ENCODE results near the gene VSTM2B. TPM values are rescaled to one million over a fixed set of nuclear protein-coding genes. Genes with fewer than 3 reads are reported as not detected.

VSTM2B gene
- total and polyA plus RNA-seq, 2 experiments from 2014 or later: 0.47 to 1.1 TPM

DNA sequence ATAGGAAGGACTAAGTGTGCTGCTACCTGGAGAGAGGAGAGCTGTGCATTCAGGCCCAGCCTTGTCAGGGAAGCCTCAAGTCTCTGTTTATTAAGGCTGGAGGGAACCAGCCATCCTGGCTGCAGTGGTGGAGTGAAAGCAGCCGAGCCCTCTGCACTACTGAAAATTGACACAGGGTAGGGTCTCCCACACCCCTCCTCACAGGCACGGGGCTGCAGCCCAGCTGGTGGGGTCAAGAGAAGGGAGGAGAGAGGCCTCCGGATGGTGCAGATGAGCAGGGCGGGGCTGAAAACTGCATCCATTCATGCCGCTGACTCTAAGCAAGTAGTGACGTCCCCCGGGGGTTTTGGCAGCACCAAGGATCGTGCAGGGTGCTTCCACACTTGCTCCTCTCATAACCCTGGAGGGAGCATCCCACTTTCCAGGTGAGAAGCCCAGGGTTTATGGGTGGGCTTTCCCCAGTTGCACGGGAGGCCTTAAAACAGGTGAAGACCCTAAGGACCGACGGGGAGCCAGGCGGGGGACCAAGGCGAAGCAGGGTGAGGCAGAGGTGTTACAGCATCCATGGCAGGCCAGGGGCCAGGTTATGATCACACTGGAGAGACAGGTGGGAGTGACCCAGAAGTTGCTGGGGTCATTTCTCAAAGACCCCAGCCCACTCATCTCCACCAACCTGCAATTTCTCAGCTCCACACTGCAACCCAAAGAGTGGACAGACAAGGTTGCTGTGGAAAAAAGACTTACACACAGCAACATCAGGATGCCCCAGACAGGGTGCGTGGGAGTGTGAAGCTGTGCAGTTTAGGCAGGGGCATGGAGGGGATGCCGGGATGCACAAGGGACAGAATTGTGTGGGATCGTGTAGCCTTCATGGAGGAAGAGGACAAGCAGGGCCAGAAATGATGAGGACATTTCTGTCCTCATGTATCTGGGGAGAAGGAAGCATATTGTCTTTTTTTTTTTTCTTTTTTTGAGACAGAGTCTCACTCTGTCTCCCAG, 36.8 kb downstream of the VSTM2B start:
- no peaks in the 10 kb centered on the region for H4K20me1 ChIP-seq (ENCODE audit: insufficient read depth, poor library complexity, severe bottlenecking)
- no peak for TF ChIP-seq EZH2phosphoT487 (IDR thresholded peaks at IDR 0.05; ENCODE audit: low read depth, severe bottlenecking, unreplicated experiment)
- TF ChIP-seq, protein P1, sequence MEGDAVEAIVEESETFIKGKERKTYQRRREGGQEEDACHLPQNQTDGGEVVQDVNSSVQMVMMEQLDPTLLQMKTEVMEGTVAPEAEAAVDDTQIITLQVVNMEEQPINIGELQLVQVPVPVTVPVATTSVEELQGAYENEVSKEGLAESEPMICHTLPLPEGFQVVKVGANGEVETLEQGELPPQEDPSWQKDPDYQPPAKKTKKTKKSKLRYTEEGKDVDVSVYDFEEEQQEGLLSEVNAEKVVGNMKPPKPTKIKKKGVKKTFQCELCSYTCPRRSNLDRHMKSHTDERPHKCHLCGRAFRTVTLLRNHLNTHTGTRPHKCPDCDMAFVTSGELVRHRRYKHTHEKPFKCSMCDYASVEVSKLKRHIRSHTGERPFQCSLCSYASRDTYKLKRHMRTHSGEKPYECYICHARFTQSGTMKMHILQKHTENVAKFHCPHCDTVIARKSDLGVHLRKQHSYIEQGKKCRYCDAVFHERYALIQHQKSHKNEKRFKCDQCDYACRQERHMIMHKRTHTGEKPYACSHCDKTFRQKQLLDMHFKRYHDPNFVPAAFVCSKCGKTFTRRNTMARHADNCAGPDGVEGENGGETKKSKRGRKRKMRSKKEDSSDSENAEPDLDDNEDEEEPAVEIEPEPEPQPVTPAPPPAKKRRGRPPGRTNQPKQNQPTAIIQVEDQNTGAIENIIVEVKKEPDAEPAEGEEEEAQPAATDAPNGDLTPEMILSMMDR (IDR thresholded peaks at IDR 0.05; ENCODE audit: poor library complexity): no peak
- TF ChIP-seq EZH2 (IDR thresholded peaks at IDR 0.05; ENCODE audit: borderline replicate concordance): no peak
- H3K36me3 ChIP-seq (replicated peaks; ENCODE audit: insufficient read depth, low read depth): no peaks in the 10 kb centered on the region
- no peak overlapping the region for H2AFZ ChIP-seq
- no peak overlapping the region for H3K4me2 ChIP-seq
- no peaks in the 10 kb centered on the region for H3K9me3 ChIP-seq (ENCODE audit: low read depth)
- 85% methylated on average over 16 of the region's 16 CpGs for whole genome bisulfite sequencing (ENCODE audit: low lambda C conversion rate, missing lambda C conversion rate)
- no peaks in the 10 kb centered on the region for H3K79me2 ChIP-seq
- H3K27me3 ChIP-seq: peaks cover 3% of the 10 kb centered on the region
- DNase-seq (ENCODE audit: low spot score): no peak
- no peaks in the 10 kb centered on the region for H3K4me1 ChIP-seq (ENCODE audit: insufficient read depth)
- no peak overlapping the region for H3K4me3 ChIP-seq
- no peak overlapping the region for H3K27ac ChIP-seq
- H3K9me2 ChIP-seq (replicated peaks; ENCODE audit: insufficient read depth): no peaks in the 10 kb centered on the region

DNA sequence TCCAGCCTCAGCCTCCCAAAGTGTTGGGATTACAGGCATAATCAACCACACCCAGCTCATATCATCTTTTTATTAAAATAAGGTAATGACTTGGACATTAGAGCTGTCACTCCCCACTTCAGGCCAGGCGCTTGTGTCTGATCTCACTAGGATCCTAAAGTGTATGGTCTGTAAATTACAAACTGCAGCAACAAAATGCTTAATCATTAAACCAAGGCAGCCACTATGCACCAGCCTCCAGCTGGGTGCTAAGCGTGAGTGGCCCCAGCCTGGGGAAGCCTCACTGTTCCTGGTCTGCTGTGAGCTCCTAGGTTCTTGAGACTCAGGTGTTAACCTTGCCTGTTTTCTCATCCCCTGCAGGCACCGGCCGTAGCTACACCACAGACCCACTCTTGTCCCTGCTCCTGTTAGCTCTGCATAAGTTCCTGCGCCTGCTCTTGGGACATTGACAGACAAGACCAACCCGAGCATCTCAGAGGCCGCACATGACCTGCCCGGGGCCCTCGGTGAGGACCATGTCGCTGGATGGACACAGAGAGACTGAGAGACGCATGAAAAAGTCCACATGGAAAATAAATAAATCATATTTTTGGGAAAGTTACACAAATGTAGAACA, 37.8 kb downstream of the VSTM2B start:
- no peak overlapping the region for H2AFZ ChIP-seq
- no peaks in the 10 kb centered on the region for H3K9me2 ChIP-seq (replicated peaks; ENCODE audit: insufficient read depth)
- H3K9me3 ChIP-seq (ENCODE audit: low read depth): no peaks in the 10 kb centered on the region
- 77% methylated on average over 11 of the region's 11 CpGs for WGBS (ENCODE audit: low lambda C conversion rate, missing lambda C conversion rate)
- H3K4me3 ChIP-seq: no peak overlapping the region
- no peaks in the 10 kb centered on the region for H4K20me1 ChIP-seq (ENCODE audit: insufficient read depth, poor library complexity, severe bottlenecking)
- no peaks in the 10 kb centered on the region for H3K36me3 ChIP-seq (replicated peaks; ENCODE audit: insufficient read depth, low read depth)
- H3K4me1 ChIP-seq (ENCODE audit: insufficient read depth): no peaks in the 10 kb centered on the region
- no peak for TF ChIP-seq EZH2 (IDR thresholded peaks at IDR 0.05; ENCODE audit: borderline replicate concordance)
- TF ChIP-seq, protein P1 (IDR thresholded peaks at IDR 0.05; ENCODE audit: poor library complexity): no peak
- TF ChIP-seq EZH2phosphoT487 (IDR thresholded peaks at IDR 0.05; ENCODE audit: low read depth, severe bottlenecking, unreplicated experiment): no peak
- H3K27ac ChIP-seq: no peak overlapping the region
- H3K79me2 ChIP-seq: no peaks in the 10 kb centered on the region
- H3K4me2 ChIP-seq: no peak overlapping the region
- DNase-seq (ENCODE audit: low spot score): peak; percentile 30
- peaks cover 3% of the 10 kb centered on the region for H3K27me3 ChIP-seq

DNA sequence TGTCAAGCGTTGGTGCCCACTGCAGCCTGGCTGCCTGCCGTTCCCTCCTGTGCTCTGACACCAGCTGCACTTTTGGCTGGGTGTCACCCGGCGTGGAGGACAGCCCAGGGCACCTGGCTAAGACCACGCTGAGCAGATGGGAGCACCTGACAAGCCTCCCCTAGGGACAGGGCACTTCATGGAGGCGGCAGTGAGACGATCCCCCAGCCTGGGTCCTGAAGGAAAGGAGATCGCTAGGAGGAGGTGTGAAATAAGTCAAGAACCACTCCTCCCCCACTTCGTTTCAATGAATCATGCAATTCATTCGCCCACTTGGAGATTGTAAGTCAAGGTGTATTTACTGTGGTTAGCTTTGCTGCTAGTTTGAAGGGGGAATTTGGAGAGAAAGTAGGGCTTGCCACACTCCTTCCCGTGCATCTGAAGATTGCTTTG, 38.8 kb downstream of the VSTM2B start:
- no peak overlapping the region for H3K27ac ChIP-seq
- no peak overlapping the region for H2AFZ ChIP-seq
- DNase-seq (ENCODE audit: low spot score): no peak
- H3K36me3 ChIP-seq (replicated peaks; ENCODE audit: insufficient read depth, low read depth): no peaks in the 10 kb centered on the region
- no peak overlapping the region for H3K4me3 ChIP-seq
- H3K4me2 ChIP-seq: no peak overlapping the region
- H3K4me1 ChIP-seq (ENCODE audit: insufficient read depth): no peaks in the 10 kb centered on the region
- peaks cover 3% of the 10 kb centered on the region for H3K27me3 ChIP-seq
- TF ChIP-seq EZH2 (IDR thresholded peaks at IDR 0.05; ENCODE audit: borderline replicate concordance) (no peak), EZH2phosphoT487 (IDR thresholded peaks at IDR 0.05; ENCODE audit: low read depth, severe bottlenecking, unreplicated experiment) (no peak)
- TF ChIP-seq, protein P1 (IDR thresholded peaks at IDR 0.05; ENCODE audit: poor library complexity): no peak
- no peaks in the 10 kb centered on the region for H4K20me1 ChIP-seq (ENCODE audit: insufficient read depth, poor library complexity, severe bottlenecking)
- no peaks in the 10 kb centered on the region for H3K79me2 ChIP-seq
- 69% methylated on average over 11 of the region's 11 CpGs for WGBS (ENCODE audit: low lambda C conversion rate, missing lambda C conversion rate)
- H3K9me2 ChIP-seq (replicated peaks; ENCODE audit: insufficient read depth): no peaks in the 10 kb centered on the region
- no peaks in the 10 kb centered on the region for H3K9me3 ChIP-seq (ENCODE audit: low read depth)
